OCI-LY7 (cell line): ENCODE results near the gene PET100.

Experiments used
- CTCF ChIP-seq: fragments of 200-600 bp; sonication (generic); conservative IDR thresholded peaks from 2 replicates; pipeline ENCODE4 v1.5.1; 2014; ENCODE audit warnings: mild to moderate bottlenecking, antibody characterized with exemption, low read length, moderate library complexity, mixed read lengths
- EZH2phosphoT487 ChIP-seq: fragments of 200-600 bp; sonication (generic); IDR thresholded peaks from 2 replicates; pipeline ENCODE4 v1.6.1; 2018; ENCODE audit warnings: low read depth, borderline replicate concordance, mild to moderate bottlenecking, mixed run types, antibody characterized with exemption, low read length, moderate library complexity, mixed read lengths

GRCh38 chr19:7639863-7640348 is 10.3 kb downstream of the PET100 start:
- TF ChIP-seq CTCF (no peak), EZH2phosphoT487 (no peak)
